ENCODE results near the gene ALX4. TPM values are rescaled to one million over a fixed set of nuclear protein-coding genes. Genes with fewer than 3 reads are reported as not detected.

Gene ALX4
- total and polyA plus RNA-seq, 2 donors (not counting 3 experiments of a cell fraction or from before 2014, with no cell fraction given): not detected

- H3K79me2 ChIP-seq (ENCODE audit: control insufficient read depth, insufficient read depth, low read length): no peaks in the 10 kb centered on the region
- intact Hi-C loops (cut with micrococcal nuclease): no loop called here
- DNase-seq (ENCODE audit: low read depth, low spot score): no peak
- ChIA-PET POLR2A (no interaction called here), CTCF (interaction anchor here (3.7 kb wide), 1 partner anchor 11 kb away, joined by 13 read pairs; no protein-coding TSS in a partner anchor)
- peaks cover 3% of the 10 kb centered on the region for H3K4me1 ChIP-seq (ENCODE audit: control insufficient read depth, extremely low read depth, insufficient read depth, low read length)
- dilution Hi-C loops (cut with MboI; ENCODE audit: extremely low pct_ligation_motif_present, low sequenced_read_pairs): no loop called here
- H3K9me1 ChIP-seq (replicated peaks; ENCODE audit: control insufficient read depth, extremely low read depth, insufficient read depth, low read length): no peaks in the 10 kb centered on the region
- H2AFZ ChIP-seq (ENCODE audit: low read depth, low read length): no peak overlapping the region
- H3K9ac ChIP-seq (replicated peaks; ENCODE audit: extremely low read depth, insufficient read depth, low read length): no peak overlapping the region
- H3K4me3 ChIP-seq (replicated peaks in 1 of 3; ENCODE audit: insufficient read depth in 1 of 3, low read depth in 1 of 3, low read length in 3 of 3): no peak overlapping the region
- no peaks in the 10 kb centered on the region for H3K9me3 ChIP-seq (replicated peaks; ENCODE audit: control insufficient read depth, insufficient read depth, low read length)
- H3K27me3 ChIP-seq (ENCODE audit: control insufficient read depth in 2 of 2, insufficient read depth in 2 of 2, low read length in 2 of 2): peaks cover 0 to 1% of the 10 kb centered on the region in 2 experiments
- BruUV-seq (replicated peaks): no TSS peak
- no peak overlapping the region for H3K27ac ChIP-seq (ENCODE audit: insufficient read depth, low read depth, low read length)
- no peaks in the 10 kb centered on the region for H4K20me1 ChIP-seq (replicated peaks; ENCODE audit: control insufficient read depth, extremely low read depth, insufficient read depth, low read length)
- TF ChIP-seq POLR2AphosphoS5 (IDR thresholded peaks at IDR 0.05; ENCODE audit: insufficient read depth, low read depth, low read length) (no peak), GATA2 (IDR thresholded peaks at IDR 0.05; ENCODE audit: insufficient read depth, insufficient read length, low read depth, low read length) (no peak), JUN (IDR thresholded peaks at IDR 0.05; ENCODE audit: borderline replicate concordance, insufficient read depth, insufficient read length, low read depth) (no peak), FOS (IDR thresholded peaks at IDR 0.05; ENCODE audit: borderline replicate concordance, insufficient read depth, low read length) (no peak), EZH2 (IDR thresholded peaks at IDR 0.05; ENCODE audit: borderline replicate concordance, low read depth, low read length, severe bottlenecking) (no peak), CTCF (IDR thresholded peaks at IDR 0.05; ENCODE audit: extremely low read depth in 1 of 2, insufficient read depth in 1 of 2, low read depth in 1 of 2, low read length in 2 of 2) (no peak), POLR2A (IDR thresholded peaks at IDR 0.05; ENCODE audit: low read depth, low read length) (no peak), MYC (IDR thresholded peaks at IDR 0.05; ENCODE audit: low read depth, low read length) (no peak), MAX (IDR thresholded peaks at IDR 0.05; ENCODE audit: insufficient read depth, insufficient read length) (no peak)
- no peaks in the 10 kb centered on the region for H3K36me3 ChIP-seq (ENCODE audit: control insufficient read depth in 2 of 2, extremely low read depth in 1 of 2, insufficient read depth in 2 of 2, low read length in 2 of 2)
- FAIRE-seq: no peak
- H3K4me2 ChIP-seq (ENCODE audit: insufficient read depth, low read length): no peak overlapping the region
These were observed 34.7 kb downstream of the ALX4 start for GRCh38 chr11:44275241-44275640.

All from endothelial cell of umbilical vein (primary cell).